ENCODE results near the gene EN2.

Gene EN2

DNA sequence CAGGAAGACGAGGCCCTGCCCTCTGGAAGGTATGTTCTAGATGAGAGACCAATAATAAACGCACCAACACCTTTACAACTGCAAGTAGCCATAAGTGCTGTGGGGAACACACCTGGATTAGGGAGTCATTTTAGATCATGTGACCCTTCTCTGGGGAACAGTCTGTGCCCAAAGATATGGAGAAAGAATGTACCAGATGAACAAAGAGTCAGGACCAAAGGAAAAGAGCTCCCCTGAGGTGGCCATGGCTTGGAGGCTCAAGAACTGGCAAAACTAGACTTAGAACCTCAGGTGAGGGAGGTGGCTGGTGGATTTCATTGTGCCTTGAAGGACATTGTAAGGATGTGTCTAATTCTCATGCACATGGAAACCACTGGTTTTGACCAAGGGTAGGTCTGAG lies 10.3 kb upstream of the EN2 start:
- H3K4me3 ChIP-seq (ENCODE audit: low read depth, low read length) = no peak overlapping the region
- TF ChIP-seq CTCF (IDR thresholded peaks at IDR 0.05; ENCODE audit: insufficient read depth, low read depth, low read length, missing control alignments) = no peak
- no peak for DNase-seq (ENCODE audit: low read depth)

DNA sequence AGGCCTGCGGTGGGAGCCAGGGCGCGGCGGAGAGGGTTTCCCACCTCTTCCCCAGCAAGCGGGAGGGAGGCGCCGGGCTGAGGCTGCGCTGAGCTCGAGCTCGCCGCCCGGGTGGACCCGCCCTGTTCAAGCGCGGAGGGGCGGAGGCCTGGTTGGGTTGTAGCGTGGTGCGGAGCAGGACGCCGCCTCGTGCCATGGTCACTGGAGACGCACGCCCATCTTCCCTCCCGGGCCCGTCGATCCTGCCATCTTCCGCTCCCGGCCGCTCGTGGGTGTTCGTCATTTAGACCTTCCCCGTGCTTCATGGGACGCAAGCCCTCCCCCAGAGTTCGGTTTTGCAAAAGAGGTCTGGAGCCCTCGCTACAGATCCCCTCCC lies 9.3 kb upstream of the EN2 start:
- no peak overlapping the region for H3K4me3 ChIP-seq (ENCODE audit: low read depth, low read length)
- DNase-seq (ENCODE audit: low read depth) = no peak
- TF ChIP-seq CTCF (IDR thresholded peaks at IDR 0.05; ENCODE audit: insufficient read depth, low read depth, low read length, missing control alignments) = no peak

GRCh38 chr7:155449008-155449868 lies 8.7 kb upstream of the EN2 start:
- DNase-seq (ENCODE audit: low read depth) = no peak
- no peak for TF ChIP-seq CTCF (IDR thresholded peaks at IDR 0.05; ENCODE audit: insufficient read depth, low read depth, low read length, missing control alignments)
- no peak overlapping the region for H3K4me3 ChIP-seq (ENCODE audit: low read depth, low read length)

GRCh38 chr7:155449869-155450557 lies 7.9 kb upstream of the EN2 start:
- DNase-seq (ENCODE audit: low read depth) = no peak
- TF ChIP-seq CTCF (IDR thresholded peaks at IDR 0.05; ENCODE audit: insufficient read depth, low read depth, low read length, missing control alignments) = no peak
- no peak overlapping the region for H3K4me3 ChIP-seq (ENCODE audit: low read depth, low read length)

DNA sequence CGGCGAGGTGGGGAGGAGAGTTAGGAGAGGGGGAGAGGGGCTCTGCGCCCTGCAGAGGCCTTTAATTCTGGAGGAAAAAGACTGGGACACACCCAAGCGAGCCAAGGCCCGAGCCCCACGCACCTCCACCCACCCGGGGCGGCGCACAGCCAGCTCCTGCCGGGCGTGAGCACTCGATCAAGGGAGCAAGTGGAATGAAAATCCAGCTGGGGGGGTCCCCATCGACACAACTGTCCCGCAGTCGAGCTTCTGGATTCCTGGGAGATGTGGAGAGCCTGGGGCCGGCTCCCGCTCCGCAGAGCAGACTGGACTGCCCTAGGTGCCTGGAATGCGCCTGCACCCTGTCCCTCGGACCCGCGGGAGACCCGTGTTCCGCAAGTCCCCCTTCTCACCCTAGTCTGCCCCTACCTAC lies 7.4 kb upstream of the EN2 start:
- DNase-seq (ENCODE audit: low read depth) = no peak
- H3K4me3 ChIP-seq (ENCODE audit: low read depth, low read length) = no peak overlapping the region
- TF ChIP-seq CTCF (IDR thresholded peaks at IDR 0.05; ENCODE audit: insufficient read depth, low read depth, low read length, missing control alignments) = no peak

DNA sequence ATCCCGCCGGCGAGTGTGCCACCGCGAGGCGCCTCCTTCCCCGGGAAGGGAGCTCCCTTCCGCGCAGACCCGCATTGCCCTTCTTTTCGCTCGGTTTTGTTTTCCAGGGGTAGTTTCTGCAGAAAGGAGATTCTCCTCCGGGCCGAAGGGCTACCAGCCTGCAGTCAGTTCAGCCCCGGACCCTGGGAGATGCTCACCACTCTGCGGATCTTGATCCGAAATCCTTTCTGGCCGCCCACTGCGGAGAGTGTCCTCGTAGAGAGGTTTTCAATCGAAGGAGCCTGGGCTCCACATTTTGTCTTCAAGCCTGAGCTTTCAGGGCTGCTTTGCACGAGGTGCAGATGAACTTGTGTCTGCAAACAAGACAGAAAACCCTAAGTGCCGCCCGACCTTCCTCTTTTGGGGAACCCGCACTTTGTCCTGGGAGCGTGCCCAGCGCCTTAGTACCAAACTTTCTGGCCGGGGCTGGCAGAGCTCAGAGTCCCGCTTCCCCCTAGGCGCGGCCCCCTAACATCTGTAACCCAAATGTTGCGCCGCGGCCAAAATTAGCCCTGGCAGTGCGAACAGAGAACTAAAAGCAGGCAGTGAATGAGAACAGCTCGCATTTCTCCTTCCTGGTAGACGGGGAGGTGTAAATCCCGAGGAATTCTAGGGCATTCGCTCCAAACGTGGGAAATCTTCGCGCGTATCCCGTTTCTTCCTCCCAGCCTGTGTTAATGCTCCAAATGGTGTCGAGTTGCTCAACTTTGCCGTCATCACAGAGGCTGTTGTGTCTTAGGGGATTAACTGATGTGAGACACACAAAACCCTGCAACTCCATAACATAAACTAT lies 6.7 kb upstream of the EN2 start:
- no peak for TF ChIP-seq CTCF (IDR thresholded peaks at IDR 0.05; ENCODE audit: insufficient read depth, low read depth, low read length, missing control alignments)
- DNase-seq (ENCODE audit: low read depth) = no peak
- H3K4me3 ChIP-seq (ENCODE audit: low read depth, low read length) = no peak overlapping the region

All from GM12865 (cell line).